ENCODE results near the gene NEGR1. TPM values are rescaled to one million over a fixed set of nuclear protein-coding genes. Genes with fewer than 3 reads are reported as not detected.

NEGR1 gene
- total RNA-seq, 1 experiment from 2014 or later, result 0.44 TPM

GRCh38 chr1:71548398-71548890 is 733.9 kb downstream of the NEGR1 start:
- Histone ChIP-seq H3K4me1 (replicated peaks; ENCODE audit: insufficient read depth) (no peaks in the 10 kb centered on the region), H3K36me3 (ENCODE audit: low read depth) (no peaks in the 10 kb centered on the region), H2AFZ (no peak overlapping the region), H3K4me2 (no peak overlapping the region), H3K79me2 (ENCODE audit: low read depth) (no peaks in the 10 kb centered on the region), H3K27ac (no peak overlapping the region), H3F3A (ENCODE audit: insufficient read depth, low read depth) (no peaks in the 10 kb centered on the region), H3K27me3 (ENCODE audit: insufficient read depth, low read depth) (no peaks in the 10 kb centered on the region), H4K20me1 (ENCODE audit: insufficient read depth) (0 out of 2 replicates have a peak, but pooled peaks cover under 1% of the 10 kb centered on the region), H3K9me3 (ENCODE audit: insufficient read depth, low read depth) (no peaks in the 10 kb centered on the region), H3K9me2 (ENCODE audit: insufficient read depth) (no peaks in the 10 kb centered on the region), H3K4me3 (no peak overlapping the region)
- TF ChIP-seq CTCF (conservative IDR thresholded peaks at IDR 0.05) (no peak), EZH2 (IDR thresholded peaks at IDR 0.05; ENCODE audit: low read depth) (no peak)
- no TSS peak for BruUV-seq (replicated peaks)
- ChIA-PET CTCF (no interaction called here), POLR2A (ENCODE audit: unreplicated experiment) (no interaction called here)
- no peak for DNase-seq
- intact Hi-C loops (cut with micrococcal nuclease; ENCODE audit: unreplicated experiment), result no loop called here

- Histone ChIP-seq H3K36me3 (ENCODE audit: low read depth) (no peaks in the 10 kb centered on the region), H3K9me3 (ENCODE audit: insufficient read depth, low read depth) (no peaks in the 10 kb centered on the region), H3K27me3 (ENCODE audit: insufficient read depth, low read depth) (no peaks in the 10 kb centered on the region), H3K9me2 (ENCODE audit: insufficient read depth) (no peaks in the 10 kb centered on the region), H3K4me1 (replicated peaks; ENCODE audit: insufficient read depth) (no peaks in the 10 kb centered on the region), H3F3A (ENCODE audit: insufficient read depth, low read depth) (no peaks in the 10 kb centered on the region), H3K27ac (no peak overlapping the region), H3K4me2 (no peak overlapping the region), H4K20me1 (ENCODE audit: insufficient read depth) (0 out of 2 replicates have a peak, but pooled peaks cover 4% of the 10 kb centered on the region), H3K4me3 (no peak overlapping the region), H3K79me2 (ENCODE audit: low read depth) (no peaks in the 10 kb centered on the region), H2AFZ (no peak overlapping the region)
- no TSS peak for BruUV-seq (replicated peaks)
- ChIA-PET POLR2A (ENCODE audit: unreplicated experiment) (no interaction called here), CTCF (no interaction called here)
- intact Hi-C loops (cut with micrococcal nuclease; ENCODE audit: unreplicated experiment), result no loop called here
- DNase-seq, result no peak
- TF ChIP-seq CTCF (conservative IDR thresholded peaks at IDR 0.05), result no peak
- TF ChIP-seq EZH2 (IDR thresholded peaks at IDR 0.05; ENCODE audit: low read depth), result no peak
Measured at GRCh38 chr1:71542155-71542554, 740.2 kb downstream of the NEGR1 start.

- no peak for DNase-seq
- Histone ChIP-seq H3K4me1 (replicated peaks; ENCODE audit: insufficient read depth) (no peaks in the 10 kb centered on the region), H3K79me2 (ENCODE audit: low read depth) (no peaks in the 10 kb centered on the region), H3K27ac (no peak overlapping the region), H3K9me2 (ENCODE audit: insufficient read depth) (no peaks in the 10 kb centered on the region), H3F3A (ENCODE audit: insufficient read depth, low read depth) (no peaks in the 10 kb centered on the region), H4K20me1 (ENCODE audit: insufficient read depth) (no peaks in the 10 kb centered on the region), H2AFZ (no peak overlapping the region), H3K4me3 (no peak overlapping the region), H3K4me2 (no peak overlapping the region), H3K36me3 (ENCODE audit: low read depth) (no peaks in the 10 kb centered on the region), H3K27me3 (ENCODE audit: insufficient read depth, low read depth) (no peaks in the 10 kb centered on the region), H3K9me3 (ENCODE audit: insufficient read depth, low read depth) (no peaks in the 10 kb centered on the region)
- TF ChIP-seq EZH2 (IDR thresholded peaks at IDR 0.05; ENCODE audit: low read depth), result no peak
- no peak for TF ChIP-seq CTCF (conservative IDR thresholded peaks at IDR 0.05)
- ChIA-PET CTCF (no interaction called here), POLR2A (ENCODE audit: unreplicated experiment) (no interaction called here)
- no TSS peak for BruUV-seq (replicated peaks)
- intact Hi-C loops (cut with micrococcal nuclease; ENCODE audit: unreplicated experiment), result no loop called here
Measured at GRCh38 chr1:71533950-71534349, 748.4 kb downstream of the NEGR1 start.

Measured in PC-9 (cell line).